HepG2 (cell line): ENCODE data around the gene ACBD3. TPM values are rescaled to one million over a fixed set of nuclear protein-coding genes. Genes with fewer than 3 reads are reported as not detected.
A peak's percentile ranks its signal among the peaks of the same experiment; 100 is the strongest.

ENCODE experiments used
- EZH2 ChIP-seq: conservative IDR thresholded peaks from 2 replicates; pipeline ENCODE4 v1.6.1; 2012; ENCODE audit warnings: mild to moderate bottlenecking, low read depth, low read length, moderate library complexity
- NFRKB ChIP-seq: fragments of 450-650 bp; IDR thresholded peaks from 2 replicates; pipeline ENCODE4 v1.6.1; 2017
- PHF5A ChIP-seq: IDR thresholded peaks from one replicate; pipeline ENCODE4 v1.6.1; 2018; ENCODE audit warnings: low read depth, missing genetic modification reagents; ENCODE audit not compliant: unreplicated experiment
- SKI ChIP-seq: fragments of 450-650 bp; IDR thresholded peaks from one replicate; pipeline ENCODE4 v1.6.1; 2018; ENCODE audit warnings: mild to moderate bottlenecking; ENCODE audit not compliant: partially characterized antibody
- ZBTB40 ChIP-seq, 2 experiments: fragments of 450-650 bp in 1 of 2; sonication (generic) in 1 of 2; formaldehyde crosslinking in 1 of 2; IDR thresholded peaks; 2 replicates each; pipeline versions ENCODE4 v1.6.1 to v1.8.0; 2016 to 2022; ENCODE audit warnings: antibody characterized with exemption in 1 of 2, mild to moderate bottlenecking in 1 of 2, missing genetic modification reagents in 1 of 2
- ZFP91 ChIP-seq: sonication (generic); formaldehyde crosslinking; IDR thresholded peaks from 2 replicates; pipeline ENCODE4 v1.9.0; 2022; ENCODE audit warnings: missing genetic modification reagents, mild to moderate bottlenecking, borderline replicate concordance
- ZNF33A ChIP-seq: sonication (generic); formaldehyde crosslinking; IDR thresholded peaks from 2 replicates; pipeline ENCODE4 v1.5.1; 2020; ENCODE audit warnings: missing genetic modification reagents, mild to moderate bottlenecking, moderate library complexity, borderline replicate concordance
- polyA plus RNA-seq, 8 experiments: library from polyadenylated mRNA; depleted of rRNA in 3 of 8; stranded (reverse) in 7 of 8; unstranded in 1 of 8; fragments of >200 nt; fragmentation: Illumina TruSeq in 4 of 8; extraction: Trizol in 4 of 8; gene quantifications; 2 replicates each; pipeline versions ENCODE4 v1.2.1 to v1.2.3, GENCODE V29; 2011 to 2016; ENCODE audit warnings: low read depth in 4 of 8, missing spikeins in 1 of 8, mixed read lengths in 1 of 8; ENCODE audit not compliant: insufficient read depth in 1 of 8
- total RNA-seq, 5 experiments: library from RNA; depleted of rRNA; stranded (reverse); fragments of >200 nt; fragmentation: Illumina TruSeq; extraction: Trizol; gene quantifications; 2 replicates each; pipeline ENCODE4 v1.2.3, GENCODE V29; 2016; ENCODE audit warnings: low read depth in 1 of 5

The ACBD3 gene
- total and polyA plus RNA-seq, 2 of the 13 experiments (the other 11 are each of a cell fraction or from before 2014, with no cell fraction given), result 24.3 to 39.3 TPM

- TF ChIP-seq ZBTB40 (IDR thresholded peaks at IDR 0.05), result no peak
- TF ChIP-seq ZBTB40 (CRISPR knock-in tag; IDR thresholded peaks at IDR 0.05), result no peak
- TF ChIP-seq PHF5A (CRISPR knock-in tag), result no peak
- no peak for TF ChIP-seq NFRKB
- no peak for TF ChIP-seq EZH2
- TF ChIP-seq SKI, result no peak
- no peak for TF ChIP-seq ZNF33A (CRISPR knock-in tag)
- TF ChIP-seq ZFP91 (CRISPR knock-in tag), result peak; percentile 1; the same call in 1 of the 2 replicates
Observed at GRCh38 chr1:226134170-226135058, 52.1 kb downstream of the ACBD3 start (continued).
